ENCODE data around the gene VWA5B2. TPM values are rescaled to one million over a fixed set of nuclear protein-coding genes. Genes with fewer than 3 reads are reported as not detected.

Gene VWA5B2
- total and polyA plus RNA-seq, 2 of the 13 experiments (the other 11 are each of a cell fraction or from before 2014, with no cell fraction given) = 0.03 to 0.04 TPM

GRCh38 chr3:184257083-184257915, 27.9 kb downstream of the VWA5B2 start:
- 94% methylated on average over 22 of the region's 23 CpGs for whole genome bisulfite sequencing (ENCODE audit: low lambda C conversion rate)
- H3K9me3 ChIP-seq (ENCODE audit: low read length) = no peaks in the 10 kb centered on the region
- intact Hi-C loops (cut with micrococcal nuclease; ENCODE audit: unreplicated experiment) (no loop called here), in situ Hi-C loops (cut with HindIII; ENCODE audit: extremely low pct_ligation_motif_present, low pct_unique_long_range_greater_than_20kb) (no loop called here)
- DNase-seq (ENCODE audit: low spot score) = no peak
- H3K4me3 ChIP-seq (replicated peaks in 1 of 3; ENCODE audit: insufficient read depth in 1 of 3, low read depth in 2 of 3, low read length in 3 of 3) = no peak overlapping the region
- H3K9ac ChIP-seq (ENCODE audit: insufficient read depth, low read depth, low read length) = no peak overlapping the region
- H2AFZ ChIP-seq (ENCODE audit: low read length) = no peak overlapping the region
- ATAC-seq = no peak
- H3K36me3 ChIP-seq (replicated peaks in 1 of 2; ENCODE audit: control insufficient read depth in 1 of 2, insufficient read depth in 2 of 2, low read length in 2 of 2) = 0 out of 5 replicates have a peak, but pooled peaks cover 0 to 1% of the 10 kb centered on the region in 2 experiments
- H3K27me3 ChIP-seq (ENCODE audit: control insufficient read depth in 1 of 2, insufficient read depth in 2 of 2, low read length in 2 of 2) = peaks cover 3 to 17% of the 10 kb centered on the region in 2 experiments
- H3K27ac ChIP-seq (ENCODE audit: extremely low read length, insufficient read depth, low read length) = no peak overlapping the region
- POLR2A ChIA-PET = no interaction called here
- H4K20me1 ChIP-seq (ENCODE audit: insufficient read depth, low read length) = peaks cover 12% of the 10 kb centered on the region; the same call in 1 of the 2 replicates
- no peak overlapping the region for H3K4me2 ChIP-seq (ENCODE audit: low read depth, low read length)
- CTCF ChIA-PET (ENCODE audit: low intra/inter-chr PET ratio, low total read pairs) = no interaction called here
- H3K79me2 ChIP-seq (ENCODE audit: insufficient read depth, low read length) = peaks cover 1% of the 10 kb centered on the region
- peaks cover 17% of the 10 kb centered on the region for H3K4me1 ChIP-seq (ENCODE audit: insufficient read depth, low read length)
- FAIRE-seq = no peak
- no TSS peak for BruUV-seq (replicated peaks)
- TF ChIP-seq U2AF2 (IDR thresholded peaks at IDR 0.05; ENCODE audit: low read depth, low read length) (no peak), PRDM10 (CRISPR knock-in tag; IDR thresholded peaks at IDR 0.05; ENCODE audit: low read depth) (no peak), ZNF709 (CRISPR knock-in tag; IDR thresholded peaks at IDR 0.05) (no peak), ADNP (CRISPR knock-in tag; IDR thresholded peaks at IDR 0.05) (no peak), CENPBD1 (CRISPR knock-in tag; IDR thresholded peaks at IDR 0.05; ENCODE audit: borderline replicate concordance, low read depth) (no peak), MTF2 (CRISPR knock-in tag; IDR thresholded peaks at IDR 0.05; ENCODE audit: borderline replicate concordance) (no peak), ZNF44 (CRISPR knock-in tag; IDR thresholded peaks at IDR 0.05) (no peak), MTA3 (CRISPR knock-in tag; IDR thresholded peaks at IDR 0.05) (no peak), ZNF501 (CRISPR knock-in tag; IDR thresholded peaks at IDR 0.05) (no peak), ZNF772 (CRISPR knock-in tag; IDR thresholded peaks at IDR 0.05) (no peak), NCOA1 (CRISPR knock-in tag; IDR thresholded peaks at IDR 0.05) (no peak), TRAFD1 (CRISPR knock-in tag; IDR thresholded peaks at IDR 0.05; ENCODE audit: borderline replicate concordance) (no peak), ZXDC (CRISPR knock-in tag; IDR thresholded peaks at IDR 0.05) (no peak)

Measured in HepG2 (cell line).